Measurements from ENCODE around the gene TGFB1. TPM values are rescaled to one million over a fixed set of nuclear protein-coding genes. Genes with fewer than 3 reads are reported as not detected.

The TGFB1 gene
- total and polyA plus RNA-seq, 2 of the 13 experiments (the other 11 are each of a cell fraction or from before 2014, with no cell fraction given) = 4.1 to 5.4 TPM

GRCh38 chr19:41372501-41372900 lies 18.8 kb upstream of the TGFB1 start:
- intact Hi-C loops (cut with micrococcal nuclease; ENCODE audit: unreplicated experiment) = no loop called here
- no TSS peak for BruUV-seq (replicated peaks)
- peaks cover 1% of the 10 kb centered on the region for H3K79me2 ChIP-seq (ENCODE audit: insufficient read depth, low read length)
- TF ChIP-seq ONECUT2 (CRISPR knock-in tag; IDR thresholded peaks at IDR 0.05) (no peak), ZNF792 (CRISPR knock-in tag; IDR thresholded peaks at IDR 0.05) (no peak), PRMT3 (CRISPR knock-in tag; IDR thresholded peaks at IDR 0.05; ENCODE audit: borderline replicate concordance, low read depth) (no peak), ZNF124 (CRISPR knock-in tag; IDR thresholded peaks at IDR 0.05) (no peak), ZNF407 (CRISPR knock-in tag; IDR thresholded peaks at IDR 0.05; ENCODE audit: not compliant biosample characterization) (no peak), BORCS8-MEF2B (CRISPR knock-in tag; IDR thresholded peaks at IDR 0.05) (no peak), MED13 (CRISPR knock-in tag; IDR thresholded peaks at IDR 0.05) (no peak), TAF15 (IDR thresholded peaks at IDR 0.05; ENCODE audit: low read depth, low read length, poor library complexity, severe bottlenecking) (no peak), ZFP62 (CRISPR knock-in tag; IDR thresholded peaks at IDR 0.05) (no peak), ZNF572 (CRISPR knock-in tag; IDR thresholded peaks at IDR 0.05) (no peak), ISX (CRISPR knock-in tag; conservative IDR thresholded peaks at IDR 0.05) (no peak), ZNF331 (CRISPR knock-in tag; IDR thresholded peaks at IDR 0.05) (no peak), ZNF639 (CRISPR knock-in tag; conservative IDR thresholded peaks at IDR 0.05) (no peak), HES4 (CRISPR knock-in tag; IDR thresholded peaks at IDR 0.05; ENCODE audit: borderline replicate concordance) (no peak), FOXO1 (CRISPR knock-in tag; IDR thresholded peaks at IDR 0.05) (no peak), NFE2 (CRISPR knock-in tag; IDR thresholded peaks at IDR 0.05) (no peak), SOX6 (IDR thresholded peaks at IDR 0.05) (no peak), SOX6 (CRISPR knock-in tag; IDR thresholded peaks at IDR 0.05) (no peak)
- FAIRE-seq (no peak), DNase-seq (ENCODE audit: low spot score) (no peak), ATAC-seq (no peak)
- H3K9me3 ChIP-seq (ENCODE audit: low read length) = no peaks in the 10 kb centered on the region
- no peak overlapping the region for H2AFZ ChIP-seq (ENCODE audit: low read length)
- no peak overlapping the region for H3K27ac ChIP-seq (ENCODE audit: extremely low read length, insufficient read depth, low read length)
- ChIA-PET POLR2A (interaction anchor here (1.2 to 2.2 kb wide), 2 partner anchors 9 to 67 kb away, joined by 3 to 7 read pairs; partner anchors contain the start of genes B9D2 and DMAC2), CTCF (ENCODE audit: low intra/inter-chr PET ratio, low total read pairs) (no interaction called here)
- H3K9ac ChIP-seq (ENCODE audit: insufficient read depth, low read depth, low read length) = no peak overlapping the region
- H3K4me2 ChIP-seq (ENCODE audit: low read depth, low read length) = no peak overlapping the region
- no peaks in the 10 kb centered on the region; a peak in 2 of 5 replicates for H3K36me3 ChIP-seq (replicated peaks in 1 of 2; ENCODE audit: control insufficient read depth in 1 of 2, insufficient read depth in 2 of 2, low read length in 2 of 2)
- WGBS (ENCODE audit: low lambda C conversion rate) = 94% methylated on average over 2 of the region's 2 CpGs
- H3K4me1 ChIP-seq (ENCODE audit: insufficient read depth, low read length) = peaks cover 20% of the 10 kb centered on the region
- H4K20me1 ChIP-seq (ENCODE audit: insufficient read depth, low read length) = no peaks in the 10 kb centered on the region
- in situ Hi-C loops (cut with HindIII; ENCODE audit: extremely low pct_ligation_motif_present, low pct_unique_long_range_greater_than_20kb) = no loop called here
- no peaks in the 10 kb centered on the region for H3K27me3 ChIP-seq (ENCODE audit: control insufficient read depth in 1 of 2, insufficient read depth in 2 of 2, low read length in 2 of 2)
- no peak overlapping the region for H3K4me3 ChIP-seq (replicated peaks in 1 of 3; ENCODE audit: insufficient read depth in 1 of 3, low read depth in 2 of 3, low read length in 3 of 3)

Measured in HepG2 (cell line).